Breast epithelium (tissue), 3 donors: ENCODE results near the gene TSPEAR.

Experiments used
- POLR2A ChIP-seq: fragments of 450-650 bp; IDR thresholded peaks from one replicate; pipeline ENCODE4 v1.6.1; 2016; ENCODE audit warnings: antibody characterized with exemption, mild to moderate bottlenecking, moderate library complexity
- POLR2AphosphoS5 ChIP-seq, 3 donors: sonication (generic); formaldehyde crosslinking; IDR thresholded peaks; one replicate each; pipeline ENCODE4 v1.6.1; 2017; ENCODE audit warnings: antibody characterized with exemption in 3 of 3
- TF ChIP-seq, protein P1 (sequence below), 3 donors: fragments of 450-650 bp; IDR thresholded peaks; one replicate each; pipeline ENCODE4 v1.5.1; 2016 to 2017; ENCODE audit warnings: antibody characterized with exemption in 3 of 3, mild to moderate bottlenecking in 3 of 3, moderate library complexity in 3 of 3

DNA sequence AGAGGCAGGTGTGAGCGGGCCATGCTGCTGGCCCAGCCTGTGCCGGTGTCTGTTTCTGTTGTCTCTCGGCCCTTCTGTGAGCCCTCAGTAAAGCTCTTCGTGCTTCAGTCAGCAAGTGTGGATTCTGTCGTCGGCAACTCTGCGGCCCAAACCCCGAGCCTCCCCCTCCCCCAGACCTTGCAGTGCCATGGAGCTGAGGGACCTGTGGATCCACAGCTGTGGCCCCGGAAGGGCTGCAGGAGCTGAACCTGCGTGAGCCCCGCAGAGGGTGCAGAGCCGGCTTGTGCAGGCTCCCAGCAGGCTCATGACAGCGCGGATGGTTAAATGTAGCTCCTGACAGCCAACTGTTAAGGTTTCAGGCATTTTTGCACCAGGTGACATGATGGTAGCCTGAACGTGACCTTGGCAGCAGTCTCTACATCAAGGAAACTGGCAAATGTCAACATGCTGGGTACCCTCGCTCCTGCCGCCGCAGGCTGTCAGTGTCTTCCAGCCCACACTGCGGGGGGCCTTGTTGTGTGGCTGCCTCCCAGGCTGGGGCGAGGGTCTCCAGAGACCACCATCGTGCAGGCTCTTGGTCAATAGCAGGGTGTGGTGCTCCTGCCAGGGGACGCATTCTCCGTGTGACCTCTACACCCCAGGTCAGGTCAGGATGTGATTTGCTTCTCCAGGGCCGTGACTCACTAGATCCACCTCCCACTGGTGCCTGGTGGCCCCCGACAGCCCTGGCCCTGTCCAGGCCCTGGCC is 249.1 kb downstream of the TSPEAR start:
- no peak for TF ChIP-seq POLR2AphosphoS5 (IDR thresholded peaks at IDR 0.05)
- TF ChIP-seq, protein P1, sequence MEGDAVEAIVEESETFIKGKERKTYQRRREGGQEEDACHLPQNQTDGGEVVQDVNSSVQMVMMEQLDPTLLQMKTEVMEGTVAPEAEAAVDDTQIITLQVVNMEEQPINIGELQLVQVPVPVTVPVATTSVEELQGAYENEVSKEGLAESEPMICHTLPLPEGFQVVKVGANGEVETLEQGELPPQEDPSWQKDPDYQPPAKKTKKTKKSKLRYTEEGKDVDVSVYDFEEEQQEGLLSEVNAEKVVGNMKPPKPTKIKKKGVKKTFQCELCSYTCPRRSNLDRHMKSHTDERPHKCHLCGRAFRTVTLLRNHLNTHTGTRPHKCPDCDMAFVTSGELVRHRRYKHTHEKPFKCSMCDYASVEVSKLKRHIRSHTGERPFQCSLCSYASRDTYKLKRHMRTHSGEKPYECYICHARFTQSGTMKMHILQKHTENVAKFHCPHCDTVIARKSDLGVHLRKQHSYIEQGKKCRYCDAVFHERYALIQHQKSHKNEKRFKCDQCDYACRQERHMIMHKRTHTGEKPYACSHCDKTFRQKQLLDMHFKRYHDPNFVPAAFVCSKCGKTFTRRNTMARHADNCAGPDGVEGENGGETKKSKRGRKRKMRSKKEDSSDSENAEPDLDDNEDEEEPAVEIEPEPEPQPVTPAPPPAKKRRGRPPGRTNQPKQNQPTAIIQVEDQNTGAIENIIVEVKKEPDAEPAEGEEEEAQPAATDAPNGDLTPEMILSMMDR (IDR thresholded peaks at IDR 0.05), result no peak
- TF ChIP-seq POLR2A, result no peak
